NCI-H2171 (cell line): ENCODE measurements around the gene SHISA9.

Experiments used
- DNase-seq: peaks from one replicate; lab custom pipeline; 2025; lab: John Stamatoyannopoulos, UW

Gene SHISA9

DNA sequence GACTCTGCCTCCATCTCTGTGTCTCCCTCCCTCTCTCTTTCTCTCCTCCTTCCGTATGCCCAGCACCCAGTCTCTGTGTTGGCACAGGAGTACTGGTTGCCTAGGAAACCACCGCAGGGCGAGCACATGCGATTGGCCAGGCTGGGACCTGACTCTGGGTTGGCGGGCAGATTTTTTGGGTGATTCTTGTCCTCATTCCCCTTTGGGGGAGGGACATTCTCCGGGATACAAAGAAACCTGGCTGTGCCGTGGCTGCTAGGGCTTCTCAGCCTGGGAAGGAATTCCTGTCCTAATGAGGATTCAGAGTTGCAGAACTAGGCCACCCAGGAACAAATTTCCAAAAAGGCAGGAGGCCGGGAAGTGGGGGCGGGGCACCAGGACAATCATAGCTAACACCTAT lies 168.9 kb downstream of the SHISA9 start:
- no peak for DNase-seq

DNA sequence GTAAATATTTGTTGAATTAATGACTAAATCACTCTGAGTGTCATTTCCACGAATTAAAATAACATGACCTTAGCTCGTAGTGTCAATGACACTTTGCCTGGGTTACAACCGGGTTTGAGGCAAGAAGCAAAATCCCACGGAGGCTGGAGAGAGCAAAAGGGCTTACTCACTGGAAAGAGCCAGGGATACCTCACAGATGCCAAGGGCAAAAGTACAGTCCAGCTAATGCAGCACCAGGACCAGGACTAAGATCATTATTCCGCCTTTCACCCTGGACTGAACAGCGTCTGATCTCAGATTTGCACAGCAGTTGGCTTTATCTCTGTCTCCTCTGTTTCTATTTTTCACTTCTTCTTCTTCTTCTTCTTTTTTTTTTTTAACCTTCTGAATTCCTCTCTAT lies 175.5 kb downstream of the SHISA9 start:
- DNase-seq, result no peak

DNA sequence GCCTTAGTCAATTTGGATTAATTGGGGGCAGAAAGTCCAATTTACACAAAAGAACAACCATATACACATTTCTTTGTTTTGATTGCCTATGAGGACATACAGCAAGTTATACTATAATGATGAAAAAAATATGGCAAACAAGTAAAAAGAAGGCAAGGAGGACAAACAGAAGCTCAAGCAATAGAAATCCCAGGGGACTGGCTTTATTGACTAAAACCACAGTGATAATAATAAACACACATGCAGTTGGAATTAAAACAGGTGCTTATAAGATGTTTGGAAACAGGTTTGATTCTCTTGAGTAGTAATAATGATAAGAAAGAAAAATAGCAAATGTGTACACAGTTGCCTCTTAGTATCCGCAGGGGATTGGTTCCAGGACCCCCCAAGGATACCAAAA lies 176.4 kb downstream of the SHISA9 start:
- peak; percentile 7 for DNase-seq

DNA sequence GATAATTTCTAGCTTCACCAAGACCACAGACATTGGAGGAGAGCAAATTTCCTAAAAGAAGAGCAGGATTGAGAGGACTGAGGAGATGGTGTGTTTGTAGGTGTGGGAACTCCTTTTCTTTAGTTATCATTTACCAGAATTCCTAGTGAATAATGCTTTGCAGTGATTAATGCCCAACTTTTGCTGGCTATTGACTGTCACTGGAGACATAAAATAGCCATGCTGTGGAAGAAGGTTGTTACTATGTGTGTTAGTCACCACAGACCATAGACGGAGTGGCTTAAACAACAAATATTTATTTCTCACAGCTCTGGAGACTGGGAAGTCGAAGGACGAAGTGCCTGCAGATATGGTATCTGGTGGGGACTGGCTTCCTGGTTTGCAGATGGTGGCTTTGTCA lies 179.1 kb downstream of the SHISA9 start:
- DNase-seq, result no peak

DNA sequence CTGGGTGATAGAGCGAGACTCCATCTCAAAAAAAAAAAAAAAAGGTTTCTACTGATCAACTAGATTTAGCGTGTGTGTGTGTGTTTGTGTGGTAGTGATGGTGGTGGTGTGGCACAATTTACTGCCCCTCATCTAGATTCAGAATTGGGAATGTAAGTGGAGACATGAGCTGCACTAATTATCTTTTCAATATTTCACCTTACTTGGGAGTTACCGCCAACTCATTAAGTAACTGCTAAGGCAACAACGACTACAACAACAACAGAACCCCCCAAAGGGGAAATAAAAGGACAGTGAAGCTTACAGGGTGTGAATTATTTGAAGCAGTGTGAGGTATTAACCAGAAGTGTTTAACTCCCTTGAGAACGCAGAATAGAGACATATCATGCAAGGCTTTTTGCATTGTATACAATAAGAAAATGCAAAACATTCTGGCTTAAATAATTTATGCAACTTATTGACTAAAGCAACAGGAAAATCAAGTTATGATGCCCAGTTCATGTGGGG lies 180.5 kb downstream of the SHISA9 start:
- DNase-seq, result no peak

DNA sequence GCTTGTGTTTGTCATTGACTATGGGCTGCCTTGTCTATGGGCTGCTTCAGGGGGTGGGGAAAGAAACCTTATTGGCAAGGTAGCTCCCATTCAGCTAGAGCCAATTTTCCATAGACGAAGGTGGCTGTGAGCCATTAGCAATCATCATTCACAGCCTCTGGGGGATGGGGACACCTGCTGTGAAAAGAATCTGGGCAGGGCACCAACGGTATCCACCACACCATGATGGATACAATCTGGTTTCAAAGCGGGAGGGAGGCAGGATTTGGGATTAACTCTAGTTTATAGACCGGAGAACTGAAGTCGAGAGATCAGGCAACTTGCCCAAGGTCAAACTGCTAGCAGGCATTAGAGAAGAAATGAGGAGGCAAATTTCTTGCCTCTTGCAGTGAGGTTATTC lies 182.3 kb downstream of the SHISA9 start:
- no peak for DNase-seq

DNA sequence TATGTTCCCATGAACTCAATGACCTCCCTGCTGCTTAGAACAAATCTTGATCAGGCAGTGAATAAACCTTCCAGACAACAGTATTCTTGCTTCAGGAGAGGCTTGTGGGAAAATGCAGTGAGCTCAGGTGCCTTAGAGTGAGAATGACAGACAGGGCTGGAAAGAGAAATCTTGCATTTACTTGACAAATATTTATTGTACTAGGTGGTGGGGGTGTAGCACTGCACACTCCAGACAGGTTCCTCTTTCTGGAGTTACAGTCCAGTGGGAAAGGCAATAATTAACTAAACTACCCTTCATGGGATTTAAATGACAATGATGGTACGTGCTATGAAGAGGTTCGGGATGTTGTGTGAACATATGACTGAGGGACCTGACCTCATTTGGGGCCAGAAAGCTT lies 182.9 kb downstream of the SHISA9 start:
- DNase-seq, result no peak

DNA sequence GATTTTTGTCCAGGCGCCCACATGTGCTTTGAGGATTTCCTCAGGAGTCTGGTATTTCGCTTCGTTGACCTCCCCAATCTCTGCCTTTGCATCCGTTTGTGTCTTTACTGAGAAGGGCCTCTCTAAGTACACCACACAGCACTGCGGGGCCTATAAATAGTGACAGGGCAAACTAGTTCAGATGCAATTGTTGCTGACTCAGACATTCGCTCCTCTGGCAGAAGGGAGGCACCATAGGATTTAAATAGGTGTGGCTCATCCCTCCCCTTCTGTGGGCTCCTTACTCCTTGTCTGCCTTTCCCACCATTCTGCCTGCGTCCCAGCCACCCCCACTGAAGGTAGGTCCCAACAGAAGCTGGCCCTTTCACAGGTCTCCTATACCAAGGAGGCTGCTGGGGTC lies 192.3 kb downstream of the SHISA9 start:
- no peak for DNase-seq

DNA sequence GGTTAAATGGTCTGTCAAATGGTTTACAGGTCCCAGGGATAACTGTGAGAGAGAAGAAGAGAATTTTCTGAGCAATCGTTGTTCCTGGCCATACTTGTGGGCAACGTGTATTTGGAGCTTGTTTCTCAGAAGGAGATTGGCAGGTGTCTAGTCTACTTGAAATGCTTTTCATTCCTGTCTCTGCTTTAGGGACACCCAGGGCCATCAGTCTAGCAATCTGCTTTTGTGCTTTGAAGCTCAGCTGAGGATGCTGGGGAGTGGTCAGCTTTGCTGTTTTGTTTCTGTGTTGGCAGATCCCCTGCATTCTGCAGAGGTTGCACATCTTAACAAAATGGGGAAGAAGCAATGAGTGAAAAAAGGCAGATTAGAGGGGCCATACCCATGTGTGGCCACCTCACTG lies 193.7 kb downstream of the SHISA9 start:
- no peak for DNase-seq

DNA sequence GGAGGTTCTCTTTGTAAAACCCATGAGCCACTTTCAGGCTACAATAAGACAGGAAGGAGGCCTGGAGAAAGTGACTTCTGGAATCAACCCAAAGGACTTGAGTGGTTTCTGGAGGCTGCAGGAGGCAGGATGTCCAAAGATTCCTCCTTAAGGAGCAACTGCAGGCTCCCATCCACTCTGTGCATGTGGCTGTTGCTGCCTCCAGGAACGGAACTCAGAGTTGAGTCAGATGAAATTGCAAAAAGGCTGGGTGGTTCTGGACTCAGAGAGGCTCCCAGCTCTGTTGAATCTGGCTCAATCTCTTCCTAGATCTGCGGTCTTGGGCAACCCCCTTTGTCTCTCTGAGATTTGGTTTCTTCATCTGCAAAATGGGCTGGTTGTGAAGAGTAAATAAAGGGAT lies 197.1 kb downstream of the SHISA9 start:
- no peak for DNase-seq

DNA sequence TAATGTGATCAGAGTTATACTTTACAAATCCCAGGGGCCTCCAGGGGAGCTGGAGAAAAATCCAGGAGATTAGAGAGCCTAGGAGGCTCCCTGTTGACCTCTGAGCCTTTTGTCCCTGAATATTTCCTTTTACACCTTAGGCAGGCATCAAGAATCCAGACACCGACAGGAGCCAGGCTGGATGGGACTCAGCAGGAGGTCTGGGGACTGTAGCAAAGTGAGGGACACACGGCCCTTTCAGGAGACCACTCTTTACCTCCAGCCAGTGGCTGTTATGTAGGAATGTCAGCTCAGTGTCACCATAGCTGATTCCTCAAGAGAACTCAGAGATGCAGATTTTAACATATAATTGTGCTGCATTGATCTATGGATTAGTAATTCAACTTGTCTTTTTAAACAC lies 198.4 kb downstream of the SHISA9 start:
- DNase-seq, result no peak

DNA sequence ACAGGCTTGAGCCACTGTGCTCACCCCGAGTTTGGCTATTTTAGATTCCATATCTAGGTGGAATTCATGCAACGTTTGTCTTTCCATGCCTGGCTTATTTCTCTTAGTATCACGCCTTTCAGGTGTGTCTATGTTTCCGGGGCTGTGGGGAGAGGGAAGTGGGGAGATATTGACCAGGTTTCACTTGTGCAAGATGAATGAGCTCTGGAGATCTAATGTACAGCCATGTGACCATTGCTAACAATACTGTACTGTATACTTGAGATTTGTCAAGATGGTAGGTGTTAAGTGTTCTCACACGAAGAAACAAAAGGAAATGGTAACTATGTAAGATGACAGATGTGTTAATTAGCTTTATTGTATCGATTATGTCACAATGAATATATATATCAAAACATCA lies 199.6 kb downstream of the SHISA9 start:
- DNase-seq, result no peak

DNA sequence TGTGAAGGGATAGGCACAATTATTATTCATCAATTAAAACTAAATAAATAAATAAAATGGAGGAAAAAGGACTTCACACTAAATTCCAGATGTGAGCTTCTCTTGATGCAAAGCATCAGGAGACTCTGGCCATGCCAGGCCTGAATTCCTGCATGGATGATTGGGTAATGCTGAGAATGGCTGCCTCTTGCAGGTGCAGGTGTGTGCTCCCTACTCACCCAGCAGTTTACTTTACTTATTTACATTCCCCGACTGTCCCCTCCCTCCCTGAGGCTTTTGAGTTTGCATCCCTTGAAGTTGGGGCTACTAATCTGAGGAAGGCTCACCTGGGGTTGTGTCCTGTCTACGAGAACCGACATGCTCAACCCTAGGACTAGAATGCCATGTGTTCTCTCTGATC lies 200.4 kb downstream of the SHISA9 start:
- no peak for DNase-seq

DNA sequence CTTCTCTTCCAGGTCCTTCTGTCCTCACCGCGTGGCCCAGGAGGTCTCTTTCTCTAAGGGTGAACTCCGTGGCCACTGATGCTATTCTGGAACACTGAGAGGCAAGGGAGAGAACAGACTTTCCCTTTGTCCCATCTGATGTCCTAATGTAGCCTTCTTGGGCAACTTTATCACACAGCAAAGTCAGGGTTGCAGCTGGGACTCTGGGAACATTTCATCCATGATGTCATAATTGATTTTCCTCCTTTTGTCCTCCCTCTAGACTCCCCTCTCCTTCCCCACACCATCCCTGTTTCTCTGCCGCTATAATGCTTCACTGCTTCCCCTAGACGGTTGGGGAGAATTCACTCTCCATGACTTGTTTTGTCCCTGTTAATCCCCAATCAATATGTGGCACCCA lies 201.0 kb downstream of the SHISA9 start:
- no peak for DNase-seq

DNA sequence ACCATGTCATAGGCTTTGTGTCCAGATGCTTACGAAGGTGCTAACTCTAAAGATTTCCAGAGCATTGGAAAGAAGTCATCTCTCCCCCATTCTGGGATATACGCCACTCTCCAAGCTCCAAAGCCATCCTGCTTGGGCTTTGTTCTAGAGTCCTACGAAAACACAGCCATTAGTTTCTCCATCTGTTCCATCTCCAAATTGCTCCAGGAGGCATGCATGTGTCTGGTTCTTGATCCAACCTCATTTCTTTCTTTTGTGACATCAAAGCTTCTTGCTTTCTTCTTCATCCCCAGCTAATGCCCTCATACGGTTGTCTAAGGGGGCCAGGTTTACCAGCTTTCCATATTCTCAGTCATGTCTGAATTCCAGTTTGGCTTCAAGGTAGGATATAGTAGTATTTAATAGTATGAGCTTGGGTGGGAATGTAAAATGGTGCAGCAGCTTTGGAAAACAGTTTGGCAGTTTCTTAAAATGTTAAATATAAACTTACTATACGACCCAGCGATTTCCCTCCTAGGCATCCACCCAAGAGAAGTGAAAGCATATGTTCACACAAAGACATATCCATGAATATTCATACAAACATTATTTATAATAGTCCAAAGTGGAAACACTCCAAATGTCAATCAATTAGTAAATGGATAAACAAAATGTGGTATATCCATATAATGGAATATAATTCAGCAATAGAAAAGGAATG lies 202.6 kb downstream of the SHISA9 start:
- no peak for DNase-seq

DNA sequence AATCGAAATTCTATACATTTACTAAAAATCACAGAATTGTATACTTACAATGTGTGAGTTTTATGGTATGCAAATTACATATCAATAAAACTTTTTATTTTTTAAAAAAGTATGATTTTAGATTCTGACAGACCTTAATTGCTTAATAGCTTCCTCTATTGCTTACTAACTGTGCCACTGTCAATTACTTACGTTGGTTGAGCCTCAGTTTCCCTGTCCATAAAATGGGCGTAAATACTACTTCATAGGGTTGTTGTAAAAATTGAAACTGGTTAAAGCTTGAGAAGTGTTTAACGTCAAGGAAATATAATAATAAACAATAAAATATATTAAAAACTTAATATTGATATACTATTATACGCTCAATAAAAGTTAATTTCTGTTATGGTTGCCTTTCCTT lies 203.4 kb downstream of the SHISA9 start:
- no peak for DNase-seq

DNA sequence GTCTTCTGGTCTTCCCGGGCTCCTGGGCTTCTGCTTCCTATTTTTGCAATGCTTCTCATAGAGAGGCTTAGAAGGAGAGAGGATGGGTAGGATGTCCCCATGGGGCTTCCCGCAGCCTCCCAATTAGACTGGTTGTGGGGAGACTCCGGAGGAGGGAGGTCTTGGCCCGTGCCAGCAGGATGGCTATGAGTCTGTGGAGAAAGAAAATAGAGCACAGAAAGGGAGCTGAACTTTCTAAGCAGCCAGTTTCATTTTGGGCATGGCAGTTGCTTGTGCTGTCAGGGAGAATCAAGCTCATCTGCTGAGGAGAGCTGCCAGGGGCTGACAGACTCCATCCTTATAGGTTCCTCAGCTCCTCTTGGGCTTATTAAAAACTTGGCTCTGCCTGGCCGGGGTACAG lies 204.0 kb downstream of the SHISA9 start:
- no peak for DNase-seq

DNA sequence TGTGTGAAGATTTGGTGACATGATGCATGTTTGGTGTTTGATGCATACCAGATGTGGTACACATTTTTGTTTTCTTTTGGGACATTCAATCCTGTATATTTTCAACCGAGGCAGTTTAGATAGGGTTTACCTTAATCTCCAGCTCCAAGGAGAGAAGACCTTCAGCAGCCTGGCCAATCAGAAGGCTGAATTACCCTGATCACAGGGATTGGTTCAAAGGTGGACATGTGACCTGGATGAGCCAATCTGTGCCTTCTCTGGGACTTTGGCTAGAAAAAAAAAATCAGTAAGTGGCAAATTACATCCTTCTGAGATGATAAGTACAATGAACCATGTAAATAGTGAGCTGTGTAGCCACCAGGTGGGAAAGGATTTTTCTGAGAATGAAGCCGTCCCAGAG lies 205.1 kb downstream of the SHISA9 start:
- DNase-seq, result no peak

DNA sequence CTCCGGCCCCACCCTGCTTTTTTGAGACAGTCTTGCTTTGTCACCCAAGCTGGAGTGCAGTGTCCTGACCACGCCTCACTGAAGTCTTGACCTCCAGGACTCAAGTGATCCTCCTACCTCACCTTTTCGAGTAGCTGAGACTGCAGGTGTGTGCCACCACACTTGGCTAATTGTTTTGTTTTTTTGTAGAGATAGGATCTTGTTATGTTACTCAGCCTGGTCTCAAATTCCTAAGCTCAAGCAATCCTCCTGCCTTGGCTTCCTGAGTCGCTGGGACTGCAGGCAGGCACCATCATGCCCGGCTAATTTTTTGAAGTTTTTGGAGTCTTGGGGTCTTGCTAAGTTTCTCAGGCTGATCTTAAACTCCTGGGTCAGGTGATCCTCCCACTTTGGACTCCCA lies 206.7 kb downstream of the SHISA9 start:
- DNase-seq, result no peak

DNA sequence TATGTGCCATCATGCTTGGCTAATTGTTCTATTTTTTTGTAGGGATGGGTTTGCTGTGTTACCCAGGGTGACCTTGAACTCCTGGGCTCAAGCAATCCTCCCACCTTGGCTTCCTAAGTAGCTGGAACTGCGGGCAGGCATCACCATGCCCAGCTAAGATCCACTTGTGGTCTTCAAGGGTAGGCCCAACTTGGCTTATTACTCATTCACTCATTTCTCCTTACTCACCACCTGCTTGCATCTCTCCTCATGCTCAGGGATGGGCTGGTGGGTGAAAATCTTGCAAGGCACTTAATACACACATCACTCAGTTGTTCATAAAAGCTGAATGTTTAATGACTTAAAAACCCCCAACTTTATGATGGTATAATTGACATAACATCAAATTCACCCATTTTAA lies 207.8 kb downstream of the SHISA9 start:
- no peak for DNase-seq

DNA sequence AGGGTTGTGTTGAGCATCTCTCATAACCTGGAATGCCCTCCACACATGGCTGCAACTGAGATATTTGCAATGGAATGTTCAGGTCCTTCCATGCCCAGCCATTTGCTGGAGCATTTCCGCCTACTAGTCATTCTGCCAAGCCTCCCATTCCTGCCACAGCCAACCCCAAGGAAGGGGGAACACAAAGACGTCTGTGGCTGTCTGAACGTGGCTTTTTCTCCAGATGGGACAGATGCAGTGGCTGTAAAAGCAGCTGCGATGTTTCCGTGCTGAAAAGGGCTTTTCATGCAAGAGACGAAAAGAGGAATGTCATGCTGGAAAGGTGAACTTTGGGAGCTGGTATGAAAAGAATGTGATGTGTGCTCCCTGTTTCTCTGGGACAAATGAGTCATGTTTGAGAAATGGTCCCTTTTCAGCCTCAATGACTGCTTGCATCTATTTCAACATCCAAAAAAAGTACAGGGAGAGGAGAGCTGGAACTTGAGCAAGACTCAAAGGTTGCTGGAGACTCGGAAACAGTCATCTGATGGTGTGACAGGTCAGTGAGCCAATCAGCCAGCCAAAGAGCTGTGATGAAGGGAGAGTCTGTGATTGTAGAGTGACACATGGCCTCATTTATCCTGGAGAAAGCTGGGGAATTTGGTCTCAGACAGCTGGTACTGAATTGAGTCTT lies 208.9 kb downstream of the SHISA9 start:
- DNase-seq, result no peak

DNA sequence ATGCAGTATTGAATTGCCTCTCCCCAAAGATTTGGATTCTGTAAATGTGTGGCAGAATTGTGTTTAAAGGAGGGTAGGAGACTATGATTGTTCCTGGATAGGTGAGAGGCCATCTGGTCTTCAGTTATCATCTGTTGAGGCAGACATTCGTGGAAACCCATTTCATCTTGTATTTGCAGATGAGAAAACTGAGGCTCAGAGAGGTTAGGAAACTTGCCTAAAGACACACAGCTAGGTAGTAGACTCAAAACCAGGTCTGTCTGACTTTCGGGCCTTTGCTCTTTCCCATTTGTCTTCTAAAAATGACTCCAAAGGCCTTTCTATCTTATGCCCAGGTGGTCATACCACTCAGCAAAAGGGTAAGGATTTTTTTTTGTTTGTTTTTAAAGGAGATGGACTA lies 210.3 kb downstream of the SHISA9 start:
- no peak for DNase-seq

DNA sequence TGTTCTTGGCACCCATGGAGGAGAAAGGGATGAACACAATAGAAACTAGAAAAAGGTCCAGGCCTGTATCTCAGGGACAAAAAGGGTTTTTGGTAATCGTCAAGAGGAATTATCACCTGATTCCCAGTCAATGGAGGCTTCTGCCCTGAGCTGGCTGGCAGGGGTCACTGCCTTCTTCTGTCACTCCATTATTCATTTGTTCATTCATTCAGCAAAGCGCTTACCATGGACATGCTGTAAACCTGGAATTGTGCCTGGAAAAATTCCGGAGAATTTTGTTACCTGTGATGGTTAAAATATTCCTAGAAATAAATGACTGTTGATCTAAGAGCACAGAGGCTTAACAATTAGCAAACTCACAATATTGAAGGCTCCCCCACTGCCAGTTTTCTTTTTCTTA lies 212.3 kb downstream of the SHISA9 start:
- no peak for DNase-seq

DNA sequence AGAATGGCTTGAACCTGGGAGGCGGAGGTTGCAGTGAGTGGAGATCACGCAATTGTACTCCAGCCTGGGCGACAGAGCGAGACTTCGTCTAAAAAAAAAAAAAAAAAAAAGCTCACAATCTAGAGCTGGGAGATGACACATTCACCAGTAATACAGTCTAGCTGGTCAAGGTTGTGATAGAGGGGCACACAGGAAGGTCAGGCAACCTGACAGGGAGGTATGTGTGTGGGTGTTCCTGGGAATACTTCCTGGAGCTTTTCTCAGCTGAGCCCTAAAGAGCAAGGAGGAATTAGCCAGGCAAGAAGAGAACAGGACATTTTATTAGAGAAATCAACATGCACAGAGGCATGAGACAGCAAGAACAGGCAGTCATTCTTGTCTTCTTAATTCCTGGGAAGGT lies 216.7 kb downstream of the SHISA9 start:
- DNase-seq, result no peak
